NCI-H187 (cell line): ENCODE data around the gene SIPA1L3.
"Not testable (repeated sequence)": the region's sequence is repeated elsewhere in the genome, so short reads cannot be mapped to it uniquely, and the experiment has no call there.

Experiments
- DNase-seq, 2 experiments: peaks; one replicate each; lab custom pipeline; 2025; lab: John Stamatoyannopoulos, UW

SIPA1L3 gene

GRCh38 chr19:38071054-38071453 is 164.0 kb downstream of the SIPA1L3 start:
- not testable (repeated sequence) for DNase-seq

GRCh38 chr19:38071647-38072046 is 164.6 kb downstream of the SIPA1L3 start:
- no peak for DNase-seq

GRCh38 chr19:38072776-38073750 is 166.1 kb downstream of the SIPA1L3 start:
- no peak for DNase-seq

- DNase-seq = no peak
Observed at GRCh38 chr19:38073841-38074685, 167.1 kb downstream of the SIPA1L3 start.

- DNase-seq = peak; percentile 61 to 77
Observed at GRCh38 chr19:38076337-38076736, 169.3 kb downstream of the SIPA1L3 start.

- DNase-seq = no peak
Observed at GRCh38 chr19:38078302-38078930, 171.4 kb downstream of the SIPA1L3 start.

GRCh38 chr19:38079926-38080380 is 172.9 kb downstream of the SIPA1L3 start:
- no peak for DNase-seq

- DNase-seq = no peak
Observed at GRCh38 chr19:38081547-38082255, 174.7 kb downstream of the SIPA1L3 start.

GRCh38 chr19:38082256-38083118 is 175.5 kb downstream of the SIPA1L3 start:
- DNase-seq = no peak

- no peak for DNase-seq
Observed at GRCh38 chr19:38084196-38084595, 177.2 kb downstream of the SIPA1L3 start.

GRCh38 chr19:38089440-38089839 is 182.4 kb downstream of the SIPA1L3 start:
- DNase-seq = no peak

GRCh38 chr19:38093154-38093553 is 186.1 kb downstream of the SIPA1L3 start:
- no peak for DNase-seq

- no peak for DNase-seq
Observed at GRCh38 chr19:38093587-38093986, 186.6 kb downstream of the SIPA1L3 start.

- peak; percentile 62 to 71 for DNase-seq
Observed at GRCh38 chr19:38095411-38096308, 188.7 kb downstream of the SIPA1L3 start.

- no peak for DNase-seq
Observed at GRCh38 chr19:38099966-38100365, 193.0 kb downstream of the SIPA1L3 start.

GRCh38 chr19:38100589-38100988 is 193.6 kb downstream of the SIPA1L3 start:
- DNase-seq = no peak

GRCh38 chr19:38101723-38102122 is 194.7 kb downstream of the SIPA1L3 start:
- no peak for DNase-seq

- DNase-seq = no peak
Observed at GRCh38 chr19:38105574-38105973, 198.6 kb downstream of the SIPA1L3 start.

- no peak for DNase-seq
Observed at GRCh38 chr19:38107129-38107528, 200.1 kb downstream of the SIPA1L3 start.
